Renal cortical epithelial cell (primary cell): ENCODE measurements around the gene FGF1. TPM values are rescaled to one million over a fixed set of nuclear protein-coding genes. Genes with fewer than 3 reads are reported as not detected.
"Not testable (repeated sequence)": the region's sequence is repeated elsewhere in the genome, so short reads cannot be mapped to it uniquely, and the experiment has no call there.

Source experiments
- DNase-seq: peaks from one replicate; pipeline ENCODE4 v3.0.0-alpha.2; 2011; ENCODE audit warnings: low read depth
- total RNA-seq: library from RNA; depleted of rRNA; stranded (reverse); fragments of >200 nt; gene quantifications from 2 replicates; pipeline ENCODE4 v1.2.3, GENCODE V29; 2014

Gene FGF1
- total RNA-seq, 1 donor from 2014 or later, result 0.15 TPM

DNA sequence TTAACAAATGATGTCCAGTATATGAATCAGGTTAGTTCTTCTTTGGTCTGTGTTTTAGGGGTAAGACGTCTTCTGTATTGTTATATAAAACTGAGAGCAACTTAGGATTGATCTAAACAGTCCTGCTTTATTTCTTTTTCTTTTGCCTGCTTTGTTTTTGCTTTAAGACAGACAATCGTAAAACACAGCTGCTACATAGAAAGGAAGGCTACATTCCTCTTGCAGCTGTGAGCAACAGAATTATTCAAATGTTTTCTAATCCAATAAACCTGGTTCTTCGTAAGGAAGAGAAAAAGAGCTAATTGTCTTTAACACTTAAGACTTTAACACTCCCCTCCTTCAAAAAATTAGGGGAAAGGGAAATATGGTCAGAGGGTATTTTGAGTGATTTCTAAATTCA is 14.6 kb downstream of the FGF1 start:
- no peak for DNase-seq

DNA sequence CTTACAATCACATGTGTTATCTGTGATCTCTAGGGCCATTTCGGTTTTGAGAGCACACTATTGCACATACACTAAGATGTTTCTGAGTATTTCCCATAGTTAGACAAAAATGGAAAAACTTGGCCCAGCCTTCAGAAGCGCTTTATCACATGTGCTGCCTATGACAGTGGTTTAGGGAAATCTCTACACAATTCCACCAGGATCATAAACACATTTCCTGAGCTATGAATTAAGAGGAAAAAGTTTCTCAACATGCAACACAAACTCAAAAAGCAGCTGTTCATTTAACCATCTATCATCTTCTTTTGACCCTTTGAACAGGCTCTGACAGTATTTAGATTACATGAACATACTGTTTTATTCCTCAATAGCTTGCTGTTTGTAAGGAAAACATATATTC is 15.1 kb downstream of the FGF1 start:
- no peak for DNase-seq

- DNase-seq, result no peak
These were observed 16.4 kb downstream of the FGF1 start for GRCh38 chr5:142669477-142669876.

- DNase-seq, result no peak
These were observed 17.6 kb downstream of the FGF1 start for GRCh38 chr5:142668336-142668735.

DNA sequence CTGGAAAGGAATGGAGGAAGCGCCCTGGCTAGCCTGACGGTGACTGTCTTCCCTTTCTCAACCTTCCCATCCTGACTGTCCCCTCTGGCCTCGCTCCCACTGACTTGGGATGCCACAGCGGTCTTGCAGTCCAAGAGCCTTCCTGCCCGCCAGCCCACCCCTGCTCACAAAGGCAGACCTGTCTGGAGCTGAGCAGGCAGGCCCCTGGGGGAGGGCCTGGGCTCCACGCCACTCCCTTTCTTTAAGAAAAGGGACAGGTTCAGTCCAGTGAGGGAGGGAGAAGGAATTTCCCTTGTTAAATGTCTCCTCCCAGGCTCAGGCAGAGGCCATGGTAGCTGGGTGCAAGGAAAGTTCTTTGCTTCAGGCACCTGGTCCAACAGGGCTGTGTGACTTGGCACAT is 18.1 kb downstream of the FGF1 start:
- DNase-seq, result no peak

DNA sequence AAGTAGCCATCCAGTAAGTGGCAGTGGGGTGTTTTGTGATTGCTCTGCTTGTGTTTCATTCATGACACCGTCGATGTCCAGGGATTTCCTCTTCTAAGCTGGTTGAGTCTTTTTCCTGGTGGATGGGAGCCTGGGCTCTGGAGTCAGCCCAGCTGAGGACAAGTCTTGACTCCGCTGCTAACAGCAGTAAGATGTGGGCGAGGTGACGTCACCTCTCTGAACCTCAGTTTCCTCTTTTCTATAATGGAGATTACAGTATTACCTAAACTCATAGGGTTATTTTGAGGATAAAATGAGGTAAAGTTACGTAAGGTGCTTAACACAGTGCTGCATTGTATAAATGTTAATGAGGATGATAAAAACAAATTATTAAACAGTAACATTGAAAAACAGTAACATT is 21.3 kb downstream of the FGF1 start:
- DNase-seq, result no peak

DNA sequence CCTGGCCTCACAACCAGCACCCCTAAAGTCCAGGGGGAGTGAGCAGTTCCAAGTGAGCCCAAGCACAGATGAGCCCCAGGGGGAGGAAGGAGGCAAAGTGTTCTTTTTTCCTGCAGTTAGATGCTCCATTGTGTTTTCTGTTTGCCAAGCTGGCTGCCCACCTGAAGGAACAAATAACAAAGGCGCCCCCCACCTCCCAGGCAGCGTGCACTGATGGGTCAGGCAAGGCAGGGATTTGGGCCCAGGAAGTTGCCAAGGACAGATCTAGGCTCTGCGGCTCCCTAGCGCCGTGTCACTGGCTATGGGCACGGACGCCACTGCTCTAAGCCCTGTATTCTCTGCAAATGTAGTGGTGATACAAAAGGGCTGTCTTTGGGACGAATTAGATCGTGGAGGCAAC is 21.8 kb downstream of the FGF1 start:
- no peak for DNase-seq

DNA sequence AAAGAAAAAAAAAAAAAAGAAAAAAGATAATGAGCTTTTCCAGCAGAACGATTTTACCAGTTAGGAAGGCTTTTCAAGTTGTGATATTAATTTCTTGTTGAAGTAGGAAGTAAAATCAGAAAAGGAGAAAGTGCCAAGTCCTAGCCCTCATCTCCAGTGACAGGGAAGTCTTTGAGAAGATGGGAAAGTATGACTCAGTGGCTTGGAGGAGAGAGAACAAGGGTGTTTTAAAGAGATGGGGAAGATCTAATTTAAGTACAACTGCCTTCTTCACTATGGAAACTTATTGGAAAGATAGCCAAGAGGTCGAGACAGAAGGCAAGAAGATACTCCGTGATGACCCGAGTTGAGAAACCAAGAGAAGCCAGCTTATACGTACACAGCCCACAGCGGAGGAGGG is 22.6 kb downstream of the FGF1 start:
- no peak for DNase-seq

- DNase-seq, result no peak
These were observed 23.9 kb downstream of the FGF1 start for GRCh38 chr5:142661957-142662356.

- DNase-seq, result no peak
These were observed 24.7 kb downstream of the FGF1 start for GRCh38 chr5:142661143-142661542.

GRCh38 chr5:142660731-142661130 is 25.2 kb downstream of the FGF1 start:
- DNase-seq, result no peak

- no peak for DNase-seq
These were observed 25.7 kb downstream of the FGF1 start for GRCh38 chr5:142660196-142660595.

- no peak for DNase-seq
These were observed 26.5 kb downstream of the FGF1 start for GRCh38 chr5:142659405-142659804.

DNA sequence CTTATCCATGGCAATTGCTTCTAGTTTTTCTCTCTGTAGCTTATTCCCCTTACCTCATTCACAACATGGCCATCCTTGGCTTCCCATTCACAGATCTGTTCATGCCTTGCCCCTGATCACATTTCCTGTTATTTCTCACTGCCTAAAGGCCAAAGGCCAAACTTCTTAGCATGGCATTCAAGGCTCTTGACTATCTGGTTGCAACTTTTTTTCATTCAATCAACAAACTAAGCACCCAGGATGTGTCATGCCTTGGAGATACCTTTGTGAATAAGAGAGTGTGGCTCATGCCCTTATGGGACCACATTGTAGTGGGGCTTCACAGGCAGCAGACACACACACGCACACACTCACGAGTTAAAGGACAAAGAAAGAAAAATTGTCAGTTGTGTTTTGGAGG is 27.6 kb downstream of the FGF1 start:
- no peak for DNase-seq

DNA sequence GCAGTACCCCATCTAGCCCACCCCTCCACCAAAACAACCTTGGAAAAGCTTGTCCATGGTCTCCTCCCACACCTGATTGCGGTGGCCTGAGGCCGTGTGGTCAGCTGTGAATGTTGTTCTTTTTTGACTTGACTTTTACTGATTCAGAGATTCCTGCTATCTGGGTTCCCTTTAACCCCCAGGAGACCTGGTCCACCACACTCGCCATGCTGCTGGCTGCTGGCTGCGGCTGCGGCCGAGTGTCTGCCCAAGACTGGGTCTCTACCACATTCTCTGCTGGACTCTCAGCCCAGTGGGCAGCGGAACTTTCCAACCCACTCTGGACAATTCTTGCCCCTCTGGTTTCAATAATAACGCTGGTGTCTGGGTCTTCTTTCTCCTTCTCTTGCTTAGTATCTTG is 28.4 kb downstream of the FGF1 start:
- DNase-seq, result no peak

- peak; percentile 44 for DNase-seq
These were observed 30.3 kb downstream of the FGF1 start for GRCh38 chr5:142655339-142656267.

GRCh38 chr5:142654578-142655058 is 31.3 kb downstream of the FGF1 start:
- DNase-seq, result no peak

DNA sequence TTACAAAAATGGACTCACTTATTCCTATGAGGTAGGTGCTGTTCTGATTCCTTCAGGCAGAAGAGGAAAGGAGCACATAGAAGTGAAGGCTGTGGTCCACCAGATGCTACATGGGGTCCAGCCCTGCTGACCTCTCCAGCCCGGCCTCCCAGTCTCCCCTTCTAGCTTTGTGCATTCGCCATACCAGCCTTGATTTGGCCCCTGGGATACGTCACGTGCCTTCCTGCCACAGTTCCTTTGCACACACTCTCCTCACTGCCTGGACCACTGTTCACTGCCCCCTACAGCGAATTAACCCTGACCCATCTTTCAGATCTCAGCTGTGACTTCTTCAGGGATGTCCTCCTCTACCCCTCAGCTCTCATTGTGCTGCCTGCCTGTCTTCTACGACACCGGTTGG is 32.6 kb downstream of the FGF1 start:
- DNase-seq, result no peak

DNA sequence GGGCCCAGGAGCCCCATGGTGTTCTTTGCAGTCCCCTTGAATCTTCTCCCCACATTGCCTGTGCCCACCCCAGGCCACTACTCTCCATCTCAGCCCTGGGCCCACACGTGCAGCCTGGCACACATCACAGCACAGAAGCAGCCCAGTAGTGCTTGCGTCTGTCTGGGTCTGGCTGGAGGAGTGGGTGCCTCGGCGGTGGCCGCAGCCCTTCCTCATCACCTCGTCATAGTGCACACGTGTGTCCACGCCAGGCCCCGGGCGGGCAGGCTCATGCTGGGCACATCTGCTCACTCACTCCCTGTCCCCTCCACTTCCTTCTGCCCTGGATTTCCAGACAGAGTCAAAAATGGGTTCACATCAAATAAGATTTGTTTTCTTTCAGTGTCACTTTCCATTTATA is 33.3 kb downstream of the FGF1 start:
- no peak for DNase-seq

- DNase-seq, result no peak
These were observed 35.0 kb downstream of the FGF1 start for GRCh38 chr5:142650881-142651280.

- no peak for DNase-seq
These were observed 35.8 kb downstream of the FGF1 start for GRCh38 chr5:142650060-142650459.

DNA sequence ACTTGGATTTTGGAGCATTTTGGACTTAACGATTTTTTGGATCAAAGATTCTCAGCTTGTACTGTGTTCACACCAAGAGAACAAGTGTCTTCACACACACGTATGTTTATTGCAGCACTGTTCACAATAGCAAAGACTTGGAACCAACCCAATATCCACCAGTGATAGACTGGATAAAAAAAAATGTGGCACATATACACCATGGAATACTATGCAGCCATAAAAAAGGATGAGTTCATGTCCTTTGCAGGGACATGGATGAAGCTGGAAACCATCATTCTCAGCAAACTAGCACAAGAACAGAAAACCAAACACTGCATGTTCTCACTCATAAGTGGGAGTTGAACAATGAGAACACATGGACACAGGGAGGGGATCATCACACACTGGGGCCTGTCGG is 37.8 kb downstream of the FGF1 start:
- not testable (repeated sequence) for DNase-seq

DNA sequence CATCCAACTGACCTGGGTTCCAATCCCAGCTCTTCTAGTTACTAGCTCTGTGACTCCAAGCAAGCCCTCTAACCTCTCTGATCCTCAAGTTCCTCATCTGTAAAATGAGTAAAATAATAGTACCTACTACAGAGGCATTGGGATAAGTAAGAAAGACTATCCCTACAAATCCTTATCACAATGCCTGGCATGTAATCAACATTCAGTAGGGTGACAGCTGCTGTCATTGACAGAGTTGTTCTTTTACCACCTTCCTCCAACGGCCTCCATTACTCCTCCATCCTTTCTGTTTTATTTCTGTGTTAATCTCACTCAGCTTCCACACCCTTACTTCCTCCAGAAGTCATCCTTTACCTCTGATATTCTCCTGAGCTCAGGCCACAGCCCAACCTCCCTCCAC is 40.4 kb downstream of the FGF1 start:
- no peak for DNase-seq
